Uterus (tissue), 4 donors: Measurements from ENCODE around the gene PRKAR2A. TPM values are rescaled to one million over a fixed set of nuclear protein-coding genes. Genes with fewer than 3 reads are reported as not detected.
"Not testable (repeated sequence)": the region's sequence is repeated elsewhere in the genome, so short reads cannot be mapped to it uniquely, and the experiment has no call there.

Experiments used
- DNase-seq, 2 donors: peaks; one replicate each; pipeline ENCODE4 v3.0.0-alpha.2; 2019 to 2020
- H3K27ac ChIP-seq, 2 donors: fragments of 200-600 bp; sonication (generic); 1 replicate in 1 of 2; 2 replicates in 1 of 2; pipeline ENCODE4 v1.5.1; 2016 to 2018
- H3K27me3 ChIP-seq, 2 donors: fragments of 200-600 bp; sonication (generic); one replicate each; pipeline ENCODE4 v1.5.1; 2018 to 2019; ENCODE audit warnings: control low read depth in 1 of 2
- H3K36me3 ChIP-seq, 2 donors: fragments of 200-600 bp; sonication (generic); one replicate each; pipeline ENCODE4 v1.5.1; 2019; ENCODE audit warnings: control low read depth in 1 of 2
- H3K4me1 ChIP-seq, 2 donors: fragments of 200-600 bp; sonication (generic); one replicate each; pipeline ENCODE4 v1.5.1; 2018 to 2019; ENCODE audit warnings: control low read depth in 1 of 2
- H3K4me3 ChIP-seq, 2 donors: fragments of 200-600 bp; sonication (generic); 1 replicate in 1 of 2; 2 replicates in 1 of 2; pipeline ENCODE4 v1.5.1; 2018 to 2019; ENCODE audit warnings: mild to moderate bottlenecking in 1 of 2
- H3K9me3 ChIP-seq, 2 donors: fragments of 200-600 bp; sonication (generic); one replicate each; pipeline ENCODE4 v1.5.1; 2019; ENCODE audit warnings: control low read depth in 1 of 2
- POLR2A ChIP-seq, 2 donors: fragments of 450-650 bp; IDR thresholded peaks; one replicate each; pipeline ENCODE4 v1.6.1; 2016; ENCODE audit warnings: antibody characterized with exemption in 2 of 2, mild to moderate bottlenecking in 1 of 2, moderate library complexity in 1 of 2
- intact Hi-C: fragments of 100-400 bp; cut with DNase I; formaldehyde crosslinking; loops from one replicate; pipeline ENCODE4 v1.15.1; 2023; ENCODE audit warnings: low total_unique reads
- total RNA-seq, 4 donors: library from RNA; depleted of rRNA in 3 of 4; stranded (reverse); fragments of >200 nt in 3 of 4; gene quantifications; one replicate each; pipeline versions ENCODE4 v1.1.0 to v1.2.4, GENCODE V29; 2014 to 2023
- TF ChIP-seq, protein P1 (sequence below), 4 experiments: fragments of 200-600 bp in 2 of 4; fragments of 450-650 bp in 2 of 4; sonication (generic) in 2 of 4; IDR thresholded peaks; one replicate each; pipeline ENCODE4 v1.5.1; 2016 to 2019; ENCODE audit warnings: antibody characterized with exemption in 4 of 4, mild to moderate bottlenecking in 2 of 4, moderate library complexity in 1 of 4
- donor health status: DM: yes; HTN: yes; CAD: no.

The PRKAR2A gene
- total RNA-seq, 4 donors from 2014 or later = 5.4 to 59.0 (median 26.3) TPM

DNA sequence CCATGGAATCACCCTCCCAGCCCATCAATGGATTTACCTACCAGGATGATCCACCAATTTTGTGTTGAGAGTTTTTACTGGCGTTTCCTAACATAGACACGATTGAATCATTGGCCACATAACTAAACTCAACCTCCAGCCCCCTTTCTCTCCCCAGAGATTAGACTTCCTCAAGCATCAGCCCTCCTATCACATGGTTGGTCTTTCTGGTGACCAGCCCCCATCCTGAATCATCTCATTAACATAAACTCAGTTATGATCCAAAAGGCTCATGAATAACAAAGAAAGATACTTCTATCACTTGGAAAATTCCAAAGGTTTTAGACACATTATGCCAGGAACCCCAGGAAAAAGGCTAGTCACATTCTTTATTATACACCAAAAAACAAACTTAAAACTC lies 21.2 kb downstream of the PRKAR2A start:
- Histone ChIP-seq H3K36me3 (no peaks in the 10 kb centered on the region), H3K4me1 (no peaks in the 10 kb centered on the region), H3K4me3 (no peak overlapping the region), H3K9me3 (no peaks in the 10 kb centered on the region), H3K27ac (no peak overlapping the region), H3K27me3 (no peaks in the 10 kb centered on the region)
- DNase-seq = no peak
- intact Hi-C loops = no loop called here
- TF ChIP-seq, protein P1, sequence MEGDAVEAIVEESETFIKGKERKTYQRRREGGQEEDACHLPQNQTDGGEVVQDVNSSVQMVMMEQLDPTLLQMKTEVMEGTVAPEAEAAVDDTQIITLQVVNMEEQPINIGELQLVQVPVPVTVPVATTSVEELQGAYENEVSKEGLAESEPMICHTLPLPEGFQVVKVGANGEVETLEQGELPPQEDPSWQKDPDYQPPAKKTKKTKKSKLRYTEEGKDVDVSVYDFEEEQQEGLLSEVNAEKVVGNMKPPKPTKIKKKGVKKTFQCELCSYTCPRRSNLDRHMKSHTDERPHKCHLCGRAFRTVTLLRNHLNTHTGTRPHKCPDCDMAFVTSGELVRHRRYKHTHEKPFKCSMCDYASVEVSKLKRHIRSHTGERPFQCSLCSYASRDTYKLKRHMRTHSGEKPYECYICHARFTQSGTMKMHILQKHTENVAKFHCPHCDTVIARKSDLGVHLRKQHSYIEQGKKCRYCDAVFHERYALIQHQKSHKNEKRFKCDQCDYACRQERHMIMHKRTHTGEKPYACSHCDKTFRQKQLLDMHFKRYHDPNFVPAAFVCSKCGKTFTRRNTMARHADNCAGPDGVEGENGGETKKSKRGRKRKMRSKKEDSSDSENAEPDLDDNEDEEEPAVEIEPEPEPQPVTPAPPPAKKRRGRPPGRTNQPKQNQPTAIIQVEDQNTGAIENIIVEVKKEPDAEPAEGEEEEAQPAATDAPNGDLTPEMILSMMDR (IDR thresholded peaks at IDR 0.05) = no peak
- TF ChIP-seq POLR2A (IDR thresholded peaks at IDR 0.05) = no peak

DNA sequence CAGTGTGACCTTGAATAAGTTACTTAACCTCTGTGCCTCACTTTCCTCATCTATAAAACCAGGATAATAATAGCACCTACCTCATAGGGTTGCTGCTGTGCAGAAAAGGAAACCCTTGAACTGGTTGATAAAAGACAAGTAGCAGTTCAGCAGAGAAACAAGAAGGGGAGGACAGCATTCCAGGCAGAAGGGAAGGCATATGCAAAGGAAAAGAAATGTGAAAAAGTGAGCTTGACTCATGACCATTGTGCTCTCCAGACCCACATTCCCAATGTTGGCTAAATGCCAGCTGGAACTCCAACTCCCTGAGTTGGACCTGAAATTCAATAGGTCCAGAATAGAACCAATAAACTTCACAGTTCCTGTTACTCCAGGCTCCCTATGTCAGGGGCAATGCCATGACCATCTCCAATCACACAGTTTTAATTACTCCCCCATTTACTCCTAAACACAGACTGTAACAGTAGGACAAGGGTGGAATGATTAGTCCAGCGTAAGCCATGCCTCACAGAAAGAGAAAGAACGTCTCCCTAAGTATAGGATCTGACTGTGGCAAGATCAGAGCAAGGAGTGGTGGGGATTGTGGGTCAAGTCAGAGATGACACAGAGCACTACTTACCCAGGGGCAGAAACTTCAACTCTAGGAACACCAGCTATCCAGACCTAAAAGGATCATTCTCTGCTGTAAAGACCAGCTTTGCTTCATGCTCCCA lies 26.9 kb downstream of the PRKAR2A start:
- Histone ChIP-seq H3K36me3 (no peaks in the 10 kb centered on the region), H3K27me3 (no peaks in the 10 kb centered on the region), H3K4me1 (no peaks in the 10 kb centered on the region), H3K4me3 (no peak overlapping the region), H3K9me3 (no peaks in the 10 kb centered on the region), H3K27ac (no peak overlapping the region)
- intact Hi-C loops = no loop called here
- TF ChIP-seq, protein P1 (IDR thresholded peaks at IDR 0.05) = no peak
- no peak for TF ChIP-seq POLR2A (IDR thresholded peaks at IDR 0.05)
- DNase-seq = no peak

DNA sequence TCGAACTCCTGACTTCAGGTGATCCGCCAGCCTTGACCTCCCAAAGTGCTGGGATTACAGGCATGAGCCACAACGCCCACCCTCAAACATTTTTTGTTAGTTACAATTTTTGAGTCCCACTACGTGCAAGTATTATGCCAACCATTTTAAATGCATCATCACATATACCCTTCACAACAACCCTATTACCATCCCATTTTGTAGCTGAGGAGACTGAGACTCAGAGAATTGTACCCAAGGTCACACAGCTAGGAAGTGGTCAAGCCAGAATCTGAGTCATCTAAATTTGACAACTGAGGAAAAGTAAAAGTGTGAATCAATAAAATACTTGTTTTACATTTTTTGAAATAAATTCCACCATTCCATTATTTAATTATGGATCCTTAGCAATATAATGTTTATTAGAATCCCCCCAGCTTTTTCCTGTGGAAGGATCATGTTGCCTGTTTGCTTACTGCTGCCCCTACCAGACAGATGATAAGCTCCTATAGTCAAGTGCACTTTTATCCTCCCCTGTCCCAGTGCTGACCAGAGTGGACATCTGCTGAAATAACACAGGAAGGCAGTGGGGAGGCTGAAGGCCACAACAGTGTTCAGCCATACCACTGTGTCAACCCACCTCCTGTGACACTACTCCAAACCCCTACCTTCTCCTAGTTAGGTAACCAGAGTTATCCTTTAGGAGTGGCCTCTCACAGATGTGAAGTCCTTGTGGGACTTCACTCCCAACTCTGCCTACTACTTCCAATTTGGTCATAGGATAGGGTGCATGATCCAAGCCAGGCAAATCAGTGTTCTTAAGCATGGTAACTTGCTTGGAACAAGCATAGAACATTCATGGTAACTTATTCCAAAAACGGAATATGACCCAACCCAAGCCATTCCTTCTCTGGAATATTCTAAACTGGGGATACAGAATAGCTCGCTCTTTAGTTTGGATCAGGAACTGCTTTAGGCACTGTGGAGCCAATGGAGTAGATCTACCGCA lies 28.1 kb downstream of the PRKAR2A start:
- no peak for TF ChIP-seq POLR2A (IDR thresholded peaks at IDR 0.05)
- TF ChIP-seq, protein P1 (IDR thresholded peaks at IDR 0.05) = no peak
- Histone ChIP-seq H3K36me3 (no peaks in the 10 kb centered on the region), H3K4me1 (no peaks in the 10 kb centered on the region), H3K4me3 (no peak overlapping the region), H3K27ac (no peak overlapping the region), H3K9me3 (no peaks in the 10 kb centered on the region), H3K27me3 (no peaks in the 10 kb centered on the region)
- no peak for DNase-seq
- intact Hi-C loops = no loop called here

DNA sequence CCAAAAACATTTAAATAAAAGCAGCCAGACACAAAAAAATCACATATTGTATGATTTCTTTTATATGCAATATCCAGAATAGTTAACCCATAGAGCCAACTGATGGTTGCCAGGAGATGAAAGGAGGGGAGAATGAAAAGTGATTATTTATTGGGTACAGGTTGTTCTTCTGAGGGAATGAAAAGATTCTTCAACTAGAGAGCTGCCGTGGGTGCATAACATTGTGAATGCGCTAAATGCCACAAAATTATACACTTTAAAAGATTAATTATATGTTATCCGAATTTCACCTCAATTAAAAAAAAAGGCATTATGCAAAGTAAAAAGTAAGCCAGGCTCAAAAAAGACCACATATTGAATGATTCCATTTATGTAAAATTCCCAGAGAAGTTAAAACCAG lies 36.1 kb downstream of the PRKAR2A start:
- no peak for DNase-seq
- H3K4me1 ChIP-seq = no peaks in the 10 kb centered on the region
- intact Hi-C loops = no loop called here
- TF ChIP-seq, protein P1 (IDR thresholded peaks at IDR 0.05) = no peak
- TF ChIP-seq POLR2A (IDR thresholded peaks at IDR 0.05) = no peak
- H3K27ac ChIP-seq = no peak overlapping the region
- H3K27me3 ChIP-seq = no peaks in the 10 kb centered on the region
- no peaks in the 10 kb centered on the region for H3K9me3 ChIP-seq
- no peak overlapping the region for H3K4me3 ChIP-seq
- no peaks in the 10 kb centered on the region for H3K36me3 ChIP-seq

DNA sequence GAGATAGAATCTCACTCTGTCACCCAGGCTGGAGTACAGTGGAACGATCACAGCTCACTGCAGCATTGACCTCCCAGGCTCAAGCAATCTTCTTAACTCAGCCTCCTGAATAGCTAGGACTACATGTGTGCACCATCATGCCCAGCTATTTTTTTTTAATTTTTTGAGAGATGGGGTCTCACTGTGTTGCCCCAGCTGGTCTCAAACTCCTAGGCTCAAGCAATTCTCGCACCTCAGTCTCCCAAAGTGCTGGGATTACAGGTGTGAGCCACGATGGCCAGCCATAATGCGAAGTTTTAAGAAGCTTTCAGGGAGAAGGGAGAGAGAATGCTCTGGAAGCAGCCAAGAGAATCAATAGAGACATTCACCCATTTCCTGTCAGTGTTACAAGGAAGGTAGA lies 42.7 kb downstream of the PRKAR2A start:
- TF ChIP-seq, protein P1 (IDR thresholded peaks at IDR 0.05) = no peak
- TF ChIP-seq POLR2A (IDR thresholded peaks at IDR 0.05) = no peak
- no peaks in the 10 kb centered on the region for H3K4me1 ChIP-seq
- no peaks in the 10 kb centered on the region for H3K27me3 ChIP-seq
- intact Hi-C loops = no loop called here
- H3K4me3 ChIP-seq = no peak overlapping the region
- H3K36me3 ChIP-seq = no peaks in the 10 kb centered on the region
- H3K27ac ChIP-seq = no peak overlapping the region
- no peaks in the 10 kb centered on the region for H3K9me3 ChIP-seq
- no peak for DNase-seq

DNA sequence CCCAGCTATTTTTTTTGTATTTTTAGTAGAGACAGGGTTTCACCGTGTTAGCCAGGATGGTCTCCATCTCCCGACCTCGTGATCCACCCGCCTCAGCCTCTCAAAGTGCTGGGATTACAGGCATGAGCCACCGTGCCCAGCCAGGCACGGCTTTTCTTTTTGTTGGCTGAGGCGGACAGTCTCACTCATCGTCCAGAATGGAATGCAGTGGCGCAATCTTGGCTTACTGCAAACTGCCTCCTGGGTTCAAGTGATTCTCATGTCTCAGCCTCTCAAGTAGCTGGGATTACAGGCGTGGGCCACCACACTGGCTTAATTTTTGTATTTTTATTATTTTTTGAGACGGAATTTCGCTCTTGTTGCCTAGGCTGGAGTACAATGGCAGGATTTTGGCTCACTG lies 46.8 kb downstream of the PRKAR2A start:
- intact Hi-C loops, H3K27me3 ChIP-seq, H3K9me3 ChIP-seq, H3K4me3 ChIP-seq, H3K36me3 ChIP-seq, H3K27ac ChIP-seq, H3K4me1 ChIP-seq, DNase-seq: not testable (repeated sequence)
